BLaER1 treated with 17β-estradiol and CSF1 and Interleukin-3, amounts not matched to agents 10 nM and 100 nM (cell line): ENCODE measurements around the gene SULT1B1.
"Not testable (repeated sequence)": the region's sequence is repeated elsewhere in the genome, so short reads cannot be mapped to it uniquely, and the experiment has no call there.

Experiments
- H3K27ac ChIP-seq, 11 experiments: shearing (Covaris generic); formaldehyde crosslinking; 2 replicates each; pipeline ENCODE4 v1.8.1; 2022
- H3K27me3 ChIP-seq, 11 experiments: shearing (Covaris generic); formaldehyde crosslinking; 2 replicates each; pipeline ENCODE4 v1.8.1; 2022
- H3K36me3 ChIP-seq, 11 experiments: shearing (Covaris generic); formaldehyde crosslinking; 2 replicates each; pipeline ENCODE4 v1.8.1; 2022
- H3K4me1 ChIP-seq, 10 experiments: shearing (Covaris generic); formaldehyde crosslinking; 2 replicates each; pipeline ENCODE4 v1.8.1; 2022
- H3K4me2 ChIP-seq, 11 experiments: shearing (Covaris generic); formaldehyde crosslinking; 2 replicates each; pipeline ENCODE4 v1.8.1; 2022
- H3K4me3 ChIP-seq, 10 experiments: shearing (Covaris generic); formaldehyde crosslinking; 2 replicates each; pipeline ENCODE4 v1.8.1; 2022
- H3K9ac ChIP-seq, 11 experiments: shearing (Covaris generic); formaldehyde crosslinking; 2 replicates each; pipeline ENCODE4 v1.8.1; 2022
- H3K9me3 ChIP-seq, 11 experiments: shearing (Covaris generic); formaldehyde crosslinking; replicated peaks in 1 of 11; 2 replicates each; pipeline ENCODE4 v1.8.1; 2022
- H4K20me1 ChIP-seq, 11 experiments: shearing (Covaris generic); formaldehyde crosslinking; 2 replicates each; pipeline ENCODE4 v1.8.1; 2022
- Cebpa-rat ChIP-seq, 11 experiments: shearing (Covaris generic); IDR thresholded peaks; 2 replicates each; pipeline ENCODE4 v1.8.1; 2022

SULT1B1 gene

DNA sequence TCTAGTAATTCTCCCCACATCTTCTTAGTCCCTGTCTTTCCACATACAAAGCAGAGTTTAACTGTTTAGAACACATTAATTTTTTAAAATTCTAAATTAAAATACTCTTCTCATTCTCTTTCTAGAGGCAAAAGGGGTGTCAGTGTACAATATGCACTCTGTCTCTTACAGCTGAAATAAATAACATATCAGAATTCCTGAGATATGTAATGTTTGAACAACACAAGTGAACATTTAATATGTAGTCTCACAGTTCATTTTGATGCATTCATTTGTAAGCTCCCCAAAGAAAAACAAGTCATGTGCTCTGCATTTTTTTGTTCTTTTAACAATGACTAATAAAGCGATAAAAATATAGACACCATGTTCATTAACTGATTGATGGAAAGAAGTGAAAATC is 19.7 kb upstream of the SULT1B1 start:
- Histone ChIP-seq H3K4me1 (no peaks in the 10 kb centered on the region), H3K4me2 (no peak overlapping the region), H3K9me3 (peaks cover 11 to 21% (median 16%) of the 10 kb centered on the region in 11 experiments; a peak in 20 of 22 replicates), H3K27me3 (no peaks in the 10 kb centered on the region), H3K27ac (no peak overlapping the region), H4K20me1 (no peaks in the 10 kb centered on the region), H3K4me3 (no peak overlapping the region), H3K9ac (no peak overlapping the region), H3K36me3 (no peaks in the 10 kb centered on the region)
- no peak for TF ChIP-seq Cebpa-rat (IDR thresholded peaks at IDR 0.05)

DNA sequence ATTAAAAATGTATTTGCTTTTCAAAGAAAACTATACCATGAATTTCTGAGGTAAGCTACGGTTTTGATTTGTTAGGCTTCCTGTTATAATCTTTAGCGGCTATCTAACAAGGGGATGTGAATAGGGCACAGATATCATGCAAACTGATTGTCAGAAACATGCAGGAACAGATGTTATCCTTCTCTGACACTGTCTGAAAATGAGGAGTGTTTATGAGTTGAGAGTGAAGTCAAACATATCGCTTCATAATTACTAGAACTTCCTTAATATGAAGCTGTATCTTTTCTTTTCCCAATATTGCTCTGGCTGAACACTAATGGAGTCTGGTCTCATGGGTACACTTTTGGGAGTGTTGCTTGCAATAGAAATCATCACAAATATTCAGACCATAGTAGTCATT is 16.3 kb upstream of the SULT1B1 start:
- Histone ChIP-seq H3K27me3 (no peaks in the 10 kb centered on the region), H3K4me2 (no peak overlapping the region), H3K9me3 (no peaks in the 10 kb centered on the region), H3K4me1 (no peaks in the 10 kb centered on the region), H4K20me1 (no peaks in the 10 kb centered on the region), H3K27ac (no peak overlapping the region), H3K4me3 (no peak overlapping the region), H3K36me3 (no peaks in the 10 kb centered on the region), H3K9ac (no peak overlapping the region)
- TF ChIP-seq Cebpa-rat (IDR thresholded peaks at IDR 0.05), result no peak

DNA sequence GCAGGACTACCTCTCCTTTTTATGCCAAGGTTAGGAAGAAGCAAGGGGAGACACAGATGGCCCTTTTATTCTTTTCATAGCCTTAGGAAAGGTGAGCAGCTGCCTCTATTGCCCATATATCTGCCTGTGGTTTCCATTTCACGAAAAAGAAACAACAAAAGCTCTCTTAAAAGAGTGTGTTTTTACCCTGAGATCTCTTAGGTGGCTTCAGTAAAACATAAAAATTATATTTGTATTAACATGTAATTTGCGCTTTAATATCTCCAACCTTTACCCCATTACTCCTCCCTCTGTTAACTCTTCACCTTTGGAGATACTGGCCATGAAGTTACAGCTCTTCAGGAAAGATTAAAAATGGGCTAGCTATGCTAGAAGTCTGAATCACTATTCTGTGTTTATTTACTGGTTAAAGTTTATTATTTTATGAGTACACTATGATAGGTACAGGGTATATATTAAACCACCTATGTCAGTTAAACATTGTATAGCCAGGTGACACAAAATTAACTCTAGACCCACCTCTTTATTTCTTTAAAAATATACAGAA is 15.0 kb upstream of the SULT1B1 start:
- no peaks in the 10 kb centered on the region for H3K36me3 ChIP-seq
- H3K4me1 ChIP-seq, result no peaks in the 10 kb centered on the region
- H3K27me3 ChIP-seq, result no peaks in the 10 kb centered on the region
- TF ChIP-seq Cebpa-rat (IDR thresholded peaks at IDR 0.05), result no peak
- H3K4me3 ChIP-seq, result no peak overlapping the region
- H3K9me3 ChIP-seq, result no peaks in the 10 kb centered on the region
- H3K27ac ChIP-seq, result no peak overlapping the region
- no peak overlapping the region for H3K4me2 ChIP-seq
- no peak overlapping the region for H3K9ac ChIP-seq
- H4K20me1 ChIP-seq, result no peaks in the 10 kb centered on the region

- no peaks in the 10 kb centered on the region for H3K4me1 ChIP-seq
- H3K4me3 ChIP-seq, result no peak overlapping the region
- H3K27me3 ChIP-seq, result no peaks in the 10 kb centered on the region
- TF ChIP-seq Cebpa-rat (IDR thresholded peaks at IDR 0.05), result no peak
- no peak overlapping the region for H3K4me2 ChIP-seq
- H3K9me3 ChIP-seq, result no peaks in the 10 kb centered on the region
- no peak overlapping the region for H3K27ac ChIP-seq
- no peaks in the 10 kb centered on the region for H3K36me3 ChIP-seq
- H3K9ac ChIP-seq, result no peak overlapping the region
- no peaks in the 10 kb centered on the region for H4K20me1 ChIP-seq
These were observed 13.1 kb upstream of the SULT1B1 start for GRCh38 chr4:69773484-69773883.

DNA sequence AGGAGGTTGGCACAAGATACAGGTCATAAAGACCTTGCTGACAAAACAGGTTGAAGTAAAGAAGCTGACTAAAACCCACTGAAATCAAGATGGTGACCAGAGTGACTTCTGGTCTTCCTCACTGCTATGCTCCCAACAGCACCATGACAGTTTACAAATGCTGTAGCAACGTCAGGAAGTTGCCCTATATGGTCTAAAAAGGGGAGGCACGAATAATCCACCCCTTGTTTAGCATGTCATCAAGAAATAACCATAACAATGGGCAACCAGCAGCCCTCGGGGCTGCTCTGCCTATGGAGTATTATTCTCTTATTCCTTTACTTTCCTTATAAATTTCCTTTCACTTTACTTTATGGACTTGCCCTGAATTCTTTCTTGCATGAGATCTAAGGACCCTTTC is 8.1 kb upstream of the SULT1B1 start:
- not testable (repeated sequence) for H3K9ac ChIP-seq, H3K36me3 ChIP-seq, H3K27ac ChIP-seq, H3K9me3 ChIP-seq, H3K4me3 ChIP-seq, H3K27me3 ChIP-seq, H4K20me1 ChIP-seq, H3K4me2 ChIP-seq
- peaks cover 0 to 12% (median 0%) of the 10 kb centered on the region in 10 experiments; a peak in 4 of 20 replicates for H3K4me1 ChIP-seq

DNA sequence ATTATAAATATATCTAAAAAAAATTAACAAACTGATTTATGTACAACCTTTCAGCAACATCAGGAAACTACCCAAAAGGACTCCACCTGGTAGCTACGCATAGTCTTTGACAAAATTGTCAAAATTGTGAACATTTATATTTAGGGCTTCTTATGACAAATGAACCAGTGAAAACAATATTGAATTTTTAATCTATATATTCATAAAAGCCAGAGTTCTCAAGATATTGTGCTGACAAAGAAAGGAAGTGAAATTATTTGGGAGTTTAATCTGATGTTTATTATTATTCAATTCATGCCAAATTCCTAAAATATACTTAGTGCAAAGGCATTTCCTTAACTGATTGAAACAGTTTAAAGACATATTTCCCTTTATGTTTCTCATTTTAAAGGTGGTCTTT is 5.3 kb upstream of the SULT1B1 start:
- Histone ChIP-seq H3K4me1 (peaks cover 0 to 17% (median 0%) of the 10 kb centered on the region in 10 experiments; a peak in 6 of 20 replicates), H3K27ac (no peak overlapping the region), H3K9ac (no peak overlapping the region), H3K4me2 (no peak overlapping the region), H3K9me3 (no peaks in the 10 kb centered on the region), H4K20me1 (no peaks in the 10 kb centered on the region), H3K4me3 (no peak overlapping the region), H3K36me3 (no peaks in the 10 kb centered on the region), H3K27me3 (no peaks in the 10 kb centered on the region)
- TF ChIP-seq Cebpa-rat (IDR thresholded peaks at IDR 0.05), result no peak

DNA sequence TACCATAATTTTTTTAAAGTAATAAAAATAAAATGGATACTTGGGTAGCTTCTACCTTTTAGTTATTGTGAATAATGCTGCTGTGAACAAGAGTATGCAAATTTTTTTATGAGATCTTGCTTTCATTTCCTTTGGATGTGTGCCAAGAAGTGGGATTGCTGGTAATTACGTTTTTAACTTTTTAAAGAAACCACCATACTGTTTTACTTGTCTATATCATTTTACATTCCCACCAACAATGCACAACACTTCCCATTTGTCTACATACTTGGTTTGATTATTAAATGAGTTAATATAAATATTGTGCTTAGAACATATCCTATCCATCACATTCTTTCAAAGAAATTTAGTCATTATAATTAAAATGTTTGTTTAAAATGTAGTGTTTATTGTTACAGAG is 3.9 kb upstream of the SULT1B1 start:
- Histone ChIP-seq H4K20me1 (no peaks in the 10 kb centered on the region), H3K36me3 (no peaks in the 10 kb centered on the region), H3K27ac (no peak overlapping the region), H3K27me3 (no peaks in the 10 kb centered on the region), H3K4me2 (peak overlapping the region in 2 of 11 experiments; percentile 28 to 47; a peak in 3 of 22 replicates), H3K9me3 (no peaks in the 10 kb centered on the region), H3K4me1 (peaks cover 0 to 31% (median 0%) of the 10 kb centered on the region in 10 experiments; a peak in 6 of 20 replicates), H3K4me3 (no peak overlapping the region), H3K9ac (no peak overlapping the region)
- no peak for TF ChIP-seq Cebpa-rat (IDR thresholded peaks at IDR 0.05)

DNA sequence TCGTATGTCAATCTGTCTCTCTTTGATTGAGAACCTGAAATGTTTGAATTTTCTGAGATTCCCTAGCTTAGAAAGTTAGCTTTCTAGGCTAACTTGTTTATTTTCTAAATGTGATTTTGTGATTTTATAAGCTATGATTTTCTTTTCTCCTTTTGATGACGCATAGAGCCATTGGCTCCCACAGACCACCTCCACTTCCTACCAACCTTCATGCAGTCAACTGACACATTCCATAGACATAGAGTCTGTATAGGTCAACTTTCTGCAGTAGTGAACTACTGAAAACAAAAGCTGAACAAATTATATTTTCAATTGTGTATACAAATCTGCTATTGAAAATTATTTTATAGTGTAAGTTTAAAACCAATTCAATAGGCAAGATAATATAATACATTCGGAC is 2.8 kb upstream of the SULT1B1 start:
- no peak for TF ChIP-seq Cebpa-rat (IDR thresholded peaks at IDR 0.05)
- no peak overlapping the region for H3K4me3 ChIP-seq
- peak overlapping the region in 1 of 11 experiments; percentile 47; a peak in 1 of 22 replicates for H3K4me2 ChIP-seq
- H3K9ac ChIP-seq, result no peak overlapping the region
- no peaks in the 10 kb centered on the region for H3K9me3 ChIP-seq
- no peaks in the 10 kb centered on the region for H4K20me1 ChIP-seq
- no peaks in the 10 kb centered on the region for H3K27me3 ChIP-seq
- no peaks in the 10 kb centered on the region for H3K36me3 ChIP-seq
- no peak overlapping the region; a peak in 1 of 22 replicates for H3K27ac ChIP-seq
- peaks cover 0 to 42% (median 0%) of the 10 kb centered on the region in 10 experiments; a peak in 6 of 20 replicates for H3K4me1 ChIP-seq

DNA sequence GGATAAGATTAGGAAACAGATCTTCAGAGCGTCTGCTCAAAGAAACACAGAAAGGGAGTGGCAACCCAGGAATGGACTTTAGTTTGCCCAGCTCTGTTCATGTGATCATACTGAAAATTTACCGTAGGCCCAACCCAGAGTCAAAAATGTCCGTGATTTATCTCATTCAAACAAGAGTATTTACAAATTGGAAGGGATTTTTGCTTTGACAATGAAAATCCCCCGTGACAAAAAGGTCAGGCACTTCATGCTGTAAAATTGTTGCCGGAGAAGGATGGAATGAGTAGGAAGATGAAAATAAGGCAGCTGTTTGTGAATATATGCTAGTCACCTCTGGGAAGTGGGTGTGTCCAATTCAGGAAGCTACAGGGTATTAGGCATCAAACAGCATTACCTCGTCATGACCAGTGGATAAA is 1.2 kb downstream of the SULT1B1 start:
- Histone ChIP-seq H3K9me3 (no peaks in the 10 kb centered on the region), H4K20me1 (no peaks in the 10 kb centered on the region), H3K4me3 (peak overlapping the region in 2 of 10 experiments; percentile 8 to 24; a peak in 2 of 20 replicates), H3K36me3 (no peaks in the 10 kb centered on the region), H3K27ac (peak overlapping the region in 2 of 11 experiments; percentile 30 to 51; a peak in 4 of 22 replicates), H3K9ac (no peak overlapping the region), H3K4me2 (peak overlapping the region in 3 of 11 experiments; percentile 56 to 72 (median 63); a peak in 6 of 22 replicates), H3K4me1 (peaks cover 0 to 56% (median 0%) of the 10 kb centered on the region in 10 experiments; a peak in 6 of 20 replicates), H3K27me3 (no peaks in the 10 kb centered on the region)
- no peak for TF ChIP-seq Cebpa-rat (IDR thresholded peaks at IDR 0.05)

GRCh38 chr4:69757464-69757863 is 3.0 kb downstream of the SULT1B1 start:
- no peaks in the 10 kb centered on the region for H4K20me1 ChIP-seq
- H3K36me3 ChIP-seq, result no peaks in the 10 kb centered on the region
- no peaks in the 10 kb centered on the region for H3K27me3 ChIP-seq
- no peak overlapping the region for H3K9ac ChIP-seq
- H3K4me2 ChIP-seq, result peak overlapping the region in 3 of 11 experiments; percentile 31 to 63 (median 48); a peak in 4 of 22 replicates
- peaks cover 0 to 3% (median 0%) of the 10 kb centered on the region in 11 experiments; a peak in 1 of 22 replicates for H3K9me3 ChIP-seq
- H3K4me3 ChIP-seq, result no peak overlapping the region
- peaks cover 0 to 64% (median 0%) of the 10 kb centered on the region in 10 experiments; a peak in 6 of 20 replicates for H3K4me1 ChIP-seq
- 0 out of 22 replicates have a peak overlapping the region, but pooled peaks of 1 of the 11 experiments have one; percentile 14 for H3K27ac ChIP-seq
- TF ChIP-seq Cebpa-rat (IDR thresholded peaks at IDR 0.05), result peak in 2 of 11 experiments; percentile 52 to 53; a peak in 3 of 22 replicates
